Measurements from ENCODE around the gene PSMB2.

Gene PSMB2

DNA sequence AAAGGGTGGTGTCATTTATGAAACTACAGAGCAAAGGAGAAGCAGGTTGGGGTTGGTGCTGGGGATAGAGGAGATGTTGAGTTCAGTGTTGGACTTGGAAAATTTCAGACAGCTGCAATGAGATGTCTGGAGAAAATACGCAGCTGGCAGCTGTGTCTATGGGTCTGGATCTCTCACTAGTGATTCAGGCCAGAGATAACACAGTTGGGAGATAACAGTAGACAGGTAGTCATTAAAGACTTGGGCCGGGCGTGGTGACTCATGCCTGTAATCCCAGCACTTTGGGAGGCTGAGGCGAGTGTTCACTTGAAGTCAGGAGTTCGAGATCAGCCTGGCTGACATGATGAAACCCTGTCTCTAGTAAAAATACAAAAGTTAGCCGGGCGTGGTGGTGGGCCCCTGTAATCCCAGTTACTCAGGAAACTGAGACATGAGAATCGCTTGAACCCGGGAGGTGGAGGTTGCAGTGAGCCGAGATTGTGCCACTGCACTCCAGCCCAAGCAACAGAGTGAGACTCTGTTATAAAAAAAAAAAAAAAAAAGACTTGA, 70.7 kb downstream of the PSMB2 start:
- DNase-seq, result no peak

GRCh38 chr1:35569936-35570335, 71.4 kb downstream of the PSMB2 start:
- no peak for DNase-seq

- DNase-seq, result peak; percentile 92
Measured at GRCh38 chr1:35568975-35569395, 72.3 kb downstream of the PSMB2 start.

DNA sequence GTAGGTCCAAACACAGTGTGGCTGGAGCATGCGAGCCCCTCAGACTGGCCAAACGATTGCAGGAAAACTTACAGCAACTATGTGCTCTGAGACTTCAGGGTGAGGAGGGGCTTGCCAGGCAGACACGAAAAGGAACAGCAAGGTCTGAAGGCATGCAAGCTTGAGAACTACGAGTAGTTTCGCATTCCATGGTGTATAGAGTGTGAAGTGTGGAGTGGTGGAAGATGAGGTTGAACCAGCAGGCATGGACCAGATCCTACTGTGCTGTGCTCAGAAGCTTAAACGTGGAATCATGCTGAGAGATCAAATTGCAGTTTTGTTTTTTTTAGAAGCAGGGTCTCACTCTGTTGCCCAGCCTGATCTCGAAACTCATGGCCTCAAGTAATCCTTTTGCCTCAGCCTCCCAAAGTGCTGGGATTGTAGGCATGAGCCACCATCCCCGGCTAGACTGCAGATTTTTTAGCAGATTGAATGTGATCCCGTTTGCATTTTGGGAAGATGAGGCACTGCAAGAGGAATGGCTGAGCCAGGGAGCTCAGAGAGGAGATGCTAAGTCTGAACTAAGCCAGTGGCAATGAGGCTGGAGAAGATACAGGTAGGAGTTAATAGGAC, 73.3 kb downstream of the PSMB2 start:
- DNase-seq, result no peak

- no peak for DNase-seq
Measured at GRCh38 chr1:35565742-35566133, 75.6 kb downstream of the PSMB2 start.

DNA sequence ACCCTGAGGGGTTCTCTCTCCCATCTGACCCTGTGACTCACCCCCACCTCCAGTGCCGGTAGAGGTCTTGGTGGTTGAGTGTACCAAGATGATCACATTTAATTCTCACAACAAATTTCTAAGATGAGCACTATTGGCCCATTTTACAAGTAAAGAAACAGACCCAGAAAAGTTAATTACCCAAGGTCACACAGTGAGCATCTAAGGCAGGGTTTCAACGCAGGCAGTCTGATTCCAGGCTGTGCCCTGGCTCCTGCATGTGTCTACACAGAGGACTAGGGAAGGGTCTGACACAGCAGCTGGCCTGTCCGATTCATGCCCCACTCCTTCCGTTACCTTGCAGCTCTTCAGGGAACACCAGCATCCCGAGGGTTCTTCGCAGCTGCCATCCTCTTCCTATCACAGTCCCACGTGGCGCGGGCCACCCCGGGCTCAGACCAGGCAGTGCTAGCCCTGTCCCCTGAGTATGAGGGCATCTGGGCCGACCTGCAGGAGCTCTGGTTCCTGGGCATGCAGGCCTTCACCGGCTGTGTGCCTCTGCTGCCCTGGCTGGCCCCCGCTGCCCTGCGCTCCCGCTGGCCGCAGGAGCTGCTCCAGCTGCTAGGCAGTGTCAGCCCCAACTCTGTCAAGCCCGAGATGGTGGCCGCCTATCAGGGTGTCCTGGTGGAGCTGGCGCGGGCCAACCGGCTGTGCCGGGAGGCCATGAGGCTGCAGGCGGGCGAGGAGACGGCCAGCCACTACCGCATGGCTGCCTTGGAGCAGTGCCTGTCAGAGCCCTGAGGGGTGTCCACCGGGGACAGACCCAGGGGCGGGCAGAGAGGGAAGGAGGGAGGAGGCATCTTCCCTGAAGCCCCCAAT, 76.2 kb downstream of the PSMB2 start:
- no peak for DNase-seq

- DNase-seq, result peak; percentile 57
Measured at GRCh38 chr1:35564037-35564883, 77.1 kb downstream of the PSMB2 start.

DNA sequence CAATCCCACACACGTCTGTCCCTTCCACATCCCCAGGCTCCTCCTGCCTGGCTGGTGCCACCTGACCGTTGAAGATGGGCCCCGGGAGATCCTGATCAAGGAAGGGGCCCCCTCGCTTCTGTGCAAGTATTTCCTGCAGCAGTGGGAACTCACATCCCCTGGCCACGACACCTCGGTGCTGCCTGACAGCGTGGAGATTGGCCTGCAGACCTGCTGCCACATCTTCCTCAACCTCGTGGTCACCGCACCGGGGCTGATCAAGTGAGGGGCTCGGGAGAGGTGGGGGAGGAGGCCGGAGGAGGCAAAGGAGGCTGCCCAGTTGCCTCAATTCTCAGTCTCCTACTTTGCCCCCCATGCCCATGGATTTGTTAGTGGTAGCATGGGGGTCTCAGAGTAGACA, 78.2 kb downstream of the PSMB2 start:
- no peak for DNase-seq

DNA sequence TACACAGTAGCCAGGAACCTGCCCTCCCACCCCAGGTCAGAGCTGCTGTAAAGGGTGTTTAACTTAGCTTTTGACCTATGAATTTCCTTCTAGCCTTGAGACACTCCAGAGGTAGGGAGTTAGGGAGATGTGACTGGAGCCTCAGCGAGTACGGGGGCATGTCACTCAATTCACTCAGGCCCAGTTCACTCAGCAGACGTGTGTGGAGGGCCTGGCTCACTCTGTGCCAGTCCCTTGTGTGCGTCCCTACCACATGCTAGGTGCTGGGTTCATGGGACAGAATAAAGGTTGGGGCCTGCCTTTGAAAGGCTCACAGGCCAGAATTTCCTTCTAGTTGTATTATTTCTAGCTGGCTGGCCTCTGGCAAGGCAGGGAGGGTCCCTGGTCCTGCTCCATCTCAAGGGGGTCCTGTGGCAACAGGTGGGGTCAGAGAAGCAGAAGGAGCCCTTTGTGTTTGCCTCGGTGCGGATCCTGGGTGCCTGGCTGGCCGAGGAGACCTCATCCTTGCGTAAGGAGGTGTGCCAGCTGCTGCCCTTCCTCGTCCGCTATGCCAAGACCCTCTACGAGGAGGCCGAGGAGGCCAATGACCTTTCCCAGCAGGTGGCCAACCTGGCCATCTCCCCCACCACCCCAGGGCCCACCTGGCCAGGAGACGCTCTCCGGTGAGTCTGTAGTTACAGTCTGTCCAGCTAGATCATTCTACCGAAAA, 79.2 kb downstream of the PSMB2 start:
- DNase-seq, result no peak

DNA sequence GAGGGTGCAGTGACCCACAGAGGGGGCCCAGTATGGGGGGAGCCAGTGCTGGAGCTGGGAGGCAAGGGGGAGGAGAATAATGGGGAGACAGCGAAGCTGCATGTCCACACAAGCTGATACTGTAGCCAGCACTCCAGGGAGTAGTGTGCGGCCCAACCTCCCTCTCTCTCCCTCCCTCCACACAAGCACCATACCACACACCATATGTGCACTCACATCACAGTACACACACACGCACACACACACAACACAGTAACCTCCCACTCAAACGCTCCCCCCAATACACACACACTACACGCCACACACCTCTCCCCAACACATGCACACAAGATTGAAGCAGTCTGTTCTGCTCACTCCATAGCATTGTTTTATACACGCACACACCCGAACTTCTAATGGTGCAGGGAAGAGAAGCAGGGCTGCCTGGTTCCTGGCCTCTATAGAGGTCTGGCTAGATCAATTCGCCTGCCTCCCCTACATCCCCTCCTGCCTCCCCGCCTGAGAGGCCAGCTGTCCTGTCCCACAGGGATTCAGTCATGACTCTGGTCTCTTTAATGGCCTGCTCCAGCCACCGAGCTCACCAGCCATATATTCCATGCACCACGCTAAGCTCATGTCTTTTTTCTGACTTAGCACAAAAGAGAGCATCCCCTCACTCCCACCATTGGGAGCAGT, 79.9 kb downstream of the PSMB2 start:
- peak; percentile 5 for DNase-seq

DNA sequence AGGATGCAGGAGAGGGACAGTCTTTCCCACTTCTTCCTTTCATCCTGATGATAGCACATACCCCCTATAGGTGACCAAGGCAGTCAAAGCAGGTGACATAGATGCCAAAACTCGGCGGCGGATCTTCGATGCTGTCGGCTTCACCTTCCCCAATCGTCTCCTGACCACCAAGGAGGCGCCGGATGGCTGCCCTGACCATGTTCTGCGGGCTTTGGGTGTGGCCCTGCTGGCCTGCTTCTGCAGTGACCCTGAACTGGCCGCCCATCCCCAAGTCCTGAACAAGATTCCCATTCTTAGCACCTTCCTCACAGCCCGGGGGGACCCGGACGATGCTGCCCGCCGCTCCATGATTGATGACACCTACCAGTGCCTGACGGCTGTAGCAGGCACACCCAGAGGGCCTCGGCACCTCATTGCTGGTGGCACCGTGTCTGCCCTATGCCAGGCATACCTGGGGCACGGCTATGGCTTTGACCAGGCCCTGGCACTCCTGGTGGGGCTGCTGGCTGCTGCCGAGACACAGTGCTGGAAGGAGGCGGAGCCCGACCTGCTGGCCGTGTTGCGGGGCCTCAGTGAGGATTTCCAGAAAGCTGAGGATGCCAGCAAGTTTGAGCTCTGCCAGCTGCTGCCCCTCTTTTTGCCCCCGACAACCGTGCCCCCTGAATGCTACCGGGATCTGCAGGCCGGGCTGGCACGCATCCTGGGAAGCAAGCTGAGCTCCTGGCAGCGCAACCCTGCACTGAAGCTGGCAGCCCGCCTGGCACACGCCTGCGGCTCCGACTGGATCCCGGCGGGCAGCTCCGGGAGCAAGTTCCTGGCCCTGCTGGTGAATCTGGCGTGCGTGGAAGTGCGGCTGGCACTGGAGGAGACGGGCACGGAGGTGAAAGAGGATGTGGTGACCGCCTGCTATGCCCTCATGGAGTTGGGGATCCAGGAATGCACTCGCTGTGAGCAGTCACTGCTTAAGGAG, 80.8 kb downstream of the PSMB2 start:
- DNase-seq, result no peak

DNA sequence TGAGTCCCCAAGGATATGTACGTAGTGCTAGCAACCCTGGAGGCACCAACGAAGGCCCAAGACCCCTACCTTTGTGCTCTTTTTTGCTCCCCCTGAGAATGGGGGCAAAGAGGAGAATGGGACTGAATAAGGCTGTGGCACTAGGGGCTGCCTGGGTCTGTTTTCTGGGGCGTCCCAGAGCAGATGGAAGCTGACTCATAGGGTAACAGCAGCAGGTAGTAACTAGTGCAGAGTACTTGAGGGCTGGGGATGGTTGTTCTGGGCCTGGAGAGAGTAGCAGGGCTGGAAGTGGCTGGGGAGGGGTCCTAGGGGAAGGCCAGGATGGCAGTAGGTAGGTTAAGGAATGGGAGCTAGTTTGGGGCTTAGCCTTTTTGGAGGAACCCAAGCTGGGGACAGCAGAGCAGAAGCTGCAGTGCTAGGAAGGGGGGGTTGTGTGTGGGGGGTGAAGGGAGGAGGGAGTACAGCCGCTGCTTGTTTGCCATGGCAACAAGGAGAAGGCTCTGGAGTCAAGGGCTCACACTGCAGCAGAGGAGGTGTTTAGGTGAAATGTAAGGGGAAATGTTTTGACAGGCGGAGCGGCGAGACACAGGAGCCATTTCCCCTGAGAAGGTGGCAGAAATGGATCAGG, 81.9 kb downstream of the PSMB2 start:
- peak; percentile 30 for DNase-seq

DNA sequence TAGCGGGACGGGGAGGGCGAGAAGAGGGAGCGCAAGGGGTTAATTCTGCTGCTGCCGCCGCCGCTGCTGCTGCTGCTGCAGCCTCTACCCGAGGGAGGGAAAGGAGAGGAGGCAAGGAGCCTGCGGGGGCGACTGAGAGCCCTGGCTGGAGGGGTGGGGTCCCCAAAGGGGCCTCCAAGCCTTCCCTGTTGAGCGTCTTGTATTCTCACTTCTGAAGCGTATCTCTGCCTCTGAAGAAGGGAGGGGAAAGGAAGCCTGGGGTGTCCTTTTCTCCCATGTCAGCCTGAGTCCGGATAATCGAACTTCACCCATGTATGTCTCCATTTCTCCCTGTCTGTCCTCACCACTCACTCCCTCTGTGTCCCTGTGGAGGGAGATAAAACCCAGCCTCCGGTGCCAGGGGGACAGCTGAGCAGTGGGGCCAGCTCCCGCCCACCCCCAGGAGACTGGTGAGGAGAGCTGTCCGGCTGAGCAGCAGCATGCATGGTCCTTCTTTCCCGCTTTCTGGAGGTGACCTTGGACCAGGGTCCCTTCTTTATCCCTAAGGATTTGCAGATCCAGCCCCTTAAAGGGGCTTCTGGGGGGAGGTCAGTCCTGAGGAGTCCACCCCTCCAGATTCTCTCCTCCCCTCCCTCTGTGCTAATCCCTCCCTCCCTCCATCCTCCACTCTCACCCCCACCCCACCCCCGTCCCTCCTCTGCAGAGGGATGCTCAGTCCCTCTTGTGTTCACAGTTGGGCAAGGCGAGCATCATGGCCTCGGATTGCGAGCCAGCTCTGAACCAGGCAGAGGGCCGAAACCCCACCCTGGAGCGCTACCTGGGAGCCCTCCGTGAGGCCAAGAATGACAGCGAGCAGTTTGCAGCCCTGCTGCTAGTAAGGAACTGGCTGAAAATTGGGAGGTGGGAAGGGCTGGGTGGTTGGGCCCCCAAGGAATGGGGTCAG, 82.7 kb downstream of the PSMB2 start:
- peak; percentile 87 for DNase-seq

GRCh38 chr1:35557611-35558373, 83.5 kb downstream of the PSMB2 start, which contains the start of gene NCDN:
NCDN (plus strand) TSS chr1:35557799; CDS start chr1:35558191, 392 bp downstream.
- peak; percentile 100 for DNase-seq

GRCh38 chr1:35557118-35557610, 84.2 kb downstream of the PSMB2 start, which contains the start of gene KIAA0319L:
KIAA0319L (minus strand) TSS chr1:35557403; CDS start chr1:35554491, 2,912 bp downstream.
- peak; percentile 99 for DNase-seq

DNA sequence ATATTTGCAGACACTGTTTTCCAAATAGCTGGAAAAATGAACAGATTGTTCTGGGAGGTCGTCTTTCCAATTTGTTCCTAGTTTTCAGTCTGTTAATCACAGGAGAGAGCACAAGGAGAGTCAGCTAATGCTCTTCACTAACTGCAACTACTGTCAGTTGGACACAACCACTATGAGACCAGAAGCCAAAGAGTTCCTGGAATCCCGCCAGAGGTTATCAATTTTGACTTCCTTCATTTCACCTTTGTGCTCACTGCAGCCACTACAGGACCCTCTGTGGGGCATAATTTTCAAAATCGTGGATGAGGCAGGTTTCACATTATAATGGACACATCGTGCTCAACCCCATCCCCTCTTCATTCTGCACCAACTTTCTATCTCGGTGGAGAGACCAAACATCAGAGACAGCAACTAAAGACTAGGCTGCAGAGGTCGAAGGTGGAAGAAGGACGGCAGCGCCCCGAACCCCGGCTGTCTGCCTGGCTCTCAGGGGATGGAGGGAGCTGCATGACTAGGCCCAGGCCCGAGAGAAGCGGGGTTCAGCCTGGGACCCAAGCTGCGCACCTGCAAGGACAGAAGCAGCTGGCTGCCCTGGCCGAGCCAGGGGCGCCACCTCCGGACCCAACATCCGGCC, 84.7 kb downstream of the PSMB2 start:
- DNase-seq, result no peak

Data from retina (tissue), 1 donor.